Inflammatory macrophage treated with lipopolysaccharide for 4 hours (primary cell): Measurements from ENCODE around the gene APOBEC3F.
"Not testable (repeated sequence)": the region's sequence is repeated elsewhere in the genome, so short reads cannot be mapped to it uniquely, and the experiment has no call there.

Experiments
- DNase-seq: peaks from one replicate; pipeline ENCODE4 v3.0.0-alpha.2; 2020

Gene APOBEC3F

DNA sequence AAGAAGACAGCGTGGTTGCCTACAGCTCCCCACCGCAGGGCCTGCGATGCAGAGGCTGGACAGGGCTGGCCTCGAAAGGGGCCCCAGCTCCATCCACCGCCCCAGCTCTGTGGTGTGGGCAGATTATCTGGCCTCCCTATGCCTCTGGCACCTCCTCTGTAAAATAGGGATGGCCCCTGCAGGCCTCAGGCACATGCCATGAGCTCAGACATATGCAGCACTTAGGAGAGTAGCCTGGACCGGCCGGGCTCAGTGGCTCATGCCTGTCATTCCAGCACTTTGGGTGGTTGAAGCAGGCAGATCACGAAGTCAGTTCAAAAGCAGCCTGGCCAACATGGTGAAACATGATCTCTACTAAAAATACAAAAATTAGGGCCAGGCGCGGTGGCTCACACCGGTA, 12.4 kb upstream of the APOBEC3F start:
- DNase-seq: no peak

- no peak for DNase-seq
Observed at GRCh38 chr22:39029227-39029626, 11.4 kb upstream of the APOBEC3F start.

DNA sequence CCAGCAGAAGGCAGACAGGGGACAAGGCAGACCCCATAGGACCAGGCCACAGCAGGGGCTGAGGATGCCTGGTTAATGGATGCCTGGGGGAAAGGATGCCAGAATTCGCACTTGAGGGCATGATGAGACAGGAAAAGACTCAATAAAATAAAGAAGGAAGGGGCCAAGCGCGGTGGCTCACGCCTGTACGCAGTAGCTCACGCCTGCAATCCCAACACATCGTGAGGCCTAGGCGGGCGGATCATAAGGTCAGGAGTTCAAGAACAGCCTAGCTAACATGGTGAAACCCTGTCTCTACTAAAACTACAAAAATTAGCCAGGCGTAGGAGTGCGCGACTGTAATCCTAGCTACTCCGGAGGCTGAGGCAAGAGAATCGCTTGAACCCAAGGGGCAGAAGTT, 10.0 kb upstream of the APOBEC3F start:
- no peak for DNase-seq

DNA sequence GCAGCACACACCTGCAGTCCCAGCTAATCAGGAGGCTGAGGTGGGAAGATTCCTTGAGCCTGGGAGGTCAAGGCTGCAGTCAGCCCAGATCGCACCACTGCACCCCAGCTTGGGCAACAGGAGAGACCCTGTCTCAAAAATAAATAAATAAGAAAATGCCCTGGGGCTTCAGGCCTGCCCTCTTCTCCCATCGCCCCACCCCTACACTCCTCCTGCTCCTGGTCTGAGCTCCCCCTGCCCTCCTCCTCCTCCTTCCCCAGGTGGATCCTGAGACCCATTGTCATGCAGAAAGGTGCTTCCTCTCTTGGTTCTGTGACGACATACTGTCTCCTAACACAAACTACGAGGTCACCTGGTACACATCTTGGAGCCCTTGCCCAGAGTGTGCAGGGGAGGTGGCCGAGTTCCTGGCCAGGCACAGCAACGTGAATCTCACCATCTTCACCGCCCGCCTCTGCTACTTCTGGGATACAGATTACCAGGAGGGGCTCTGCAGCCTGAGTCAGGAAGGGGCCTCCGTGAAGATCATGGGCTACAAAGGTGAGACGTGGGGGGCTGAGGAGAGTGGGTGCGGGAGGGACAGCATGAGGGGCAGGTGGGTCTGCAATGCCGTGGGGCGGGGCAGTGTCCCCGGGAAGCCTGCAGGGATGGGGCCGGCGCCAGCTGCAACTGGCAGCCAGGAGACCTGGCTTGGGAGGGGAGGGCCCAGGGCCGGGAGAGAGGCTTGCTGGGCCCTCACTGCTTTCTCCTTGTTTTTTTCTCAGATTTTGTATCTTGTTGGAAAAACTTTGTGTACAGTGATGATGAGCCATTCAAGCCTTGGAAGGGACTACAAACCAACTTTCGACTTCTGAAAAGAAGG, 9.0 kb upstream of the APOBEC3F start:
- DNase-seq: not testable (repeated sequence)

DNA sequence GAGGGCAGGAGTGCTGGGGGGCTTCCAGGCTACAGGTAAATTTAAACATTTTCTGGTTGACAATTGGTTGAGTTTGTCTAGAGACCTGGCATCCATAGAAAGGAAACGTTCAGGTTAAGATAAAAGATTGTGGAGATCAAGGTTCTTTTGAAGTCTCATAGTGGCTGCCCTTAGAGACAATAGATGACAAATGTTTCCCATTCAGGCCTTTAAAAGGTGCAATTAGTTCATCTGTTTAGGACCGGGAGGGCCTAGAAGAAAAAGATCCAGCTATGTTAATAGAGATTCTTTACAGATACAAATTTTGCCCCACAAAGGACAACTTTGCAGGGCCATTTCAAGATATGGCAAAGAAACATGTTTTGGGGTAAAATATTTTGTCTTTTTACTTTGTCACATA, 3.6 kb upstream of the APOBEC3F start:
- DNase-seq: not testable (repeated sequence)

GRCh38 chr22:39039306-39040126, 1.1 kb upstream of the APOBEC3F start:
- DNase-seq: no peak

- not testable (repeated sequence) for DNase-seq
Observed at GRCh38 chr22:39040155-39040537, 518 bp upstream of the APOBEC3F start.

DNA sequence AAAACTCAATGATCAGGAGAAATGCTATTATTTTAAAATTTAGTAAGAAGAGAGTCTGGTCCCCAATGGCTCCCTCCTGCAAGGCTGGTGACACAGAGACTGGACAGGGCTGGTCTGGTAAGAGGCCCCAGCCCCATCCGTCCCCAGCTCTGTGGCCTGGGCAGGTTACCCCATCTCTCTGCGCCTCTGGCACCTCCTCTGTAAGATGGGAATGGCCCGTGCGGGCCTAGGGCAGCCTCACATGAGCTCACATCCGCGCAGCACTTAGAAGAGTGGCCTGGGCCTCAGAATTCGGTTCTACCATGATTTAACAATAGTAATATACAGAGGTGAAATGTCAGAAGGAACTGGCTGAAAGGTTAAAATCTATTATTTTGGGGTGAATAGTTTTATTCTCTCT, 1.2 kb downstream of the APOBEC3F start:
- no peak for DNase-seq

- not testable (repeated sequence) for DNase-seq
Observed at GRCh38 chr22:39043063-39043462, 2.4 kb downstream of the APOBEC3F start.

DNA sequence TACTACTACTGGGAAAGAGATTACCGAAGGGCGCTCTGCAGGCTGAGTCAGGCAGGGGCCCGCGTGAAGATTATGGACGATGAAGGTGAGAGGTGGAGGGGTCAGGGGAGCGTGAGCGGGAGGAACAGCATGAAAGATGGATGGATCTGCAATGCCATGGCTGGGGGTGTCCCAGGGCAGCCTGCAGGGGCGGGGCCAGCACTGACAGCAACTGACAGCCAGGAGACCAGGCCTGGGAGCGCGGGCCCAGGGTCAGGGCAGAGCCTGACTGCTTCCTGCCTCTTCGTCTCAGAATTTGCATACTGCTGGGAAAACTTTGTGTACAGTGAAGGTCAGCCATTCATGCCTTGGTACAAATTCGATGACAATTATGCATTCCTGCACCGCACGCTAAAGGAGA, 4.5 kb downstream of the APOBEC3F start:
- not testable (repeated sequence) for DNase-seq

GRCh38 chr22:39049486-39049885, 8.8 kb downstream of the APOBEC3F start:
- not testable (repeated sequence) for DNase-seq

- not testable (repeated sequence) for DNase-seq
Observed at GRCh38 chr22:39051844-39052495, 11.3 kb downstream of the APOBEC3F start.

GRCh38 chr22:39055658-39056057, 15.0 kb downstream of the APOBEC3F start:
- DNase-seq: no peak

- DNase-seq: not testable (repeated sequence)
Observed at GRCh38 chr22:39061290-39061689, 20.6 kb downstream of the APOBEC3F start.

- not testable (repeated sequence) for DNase-seq
Observed at GRCh38 chr22:39061951-39062350, 21.3 kb downstream of the APOBEC3F start.

- not testable (repeated sequence) for DNase-seq
Observed at GRCh38 chr22:39063904-39064303, 23.2 kb downstream of the APOBEC3F start.

DNA sequence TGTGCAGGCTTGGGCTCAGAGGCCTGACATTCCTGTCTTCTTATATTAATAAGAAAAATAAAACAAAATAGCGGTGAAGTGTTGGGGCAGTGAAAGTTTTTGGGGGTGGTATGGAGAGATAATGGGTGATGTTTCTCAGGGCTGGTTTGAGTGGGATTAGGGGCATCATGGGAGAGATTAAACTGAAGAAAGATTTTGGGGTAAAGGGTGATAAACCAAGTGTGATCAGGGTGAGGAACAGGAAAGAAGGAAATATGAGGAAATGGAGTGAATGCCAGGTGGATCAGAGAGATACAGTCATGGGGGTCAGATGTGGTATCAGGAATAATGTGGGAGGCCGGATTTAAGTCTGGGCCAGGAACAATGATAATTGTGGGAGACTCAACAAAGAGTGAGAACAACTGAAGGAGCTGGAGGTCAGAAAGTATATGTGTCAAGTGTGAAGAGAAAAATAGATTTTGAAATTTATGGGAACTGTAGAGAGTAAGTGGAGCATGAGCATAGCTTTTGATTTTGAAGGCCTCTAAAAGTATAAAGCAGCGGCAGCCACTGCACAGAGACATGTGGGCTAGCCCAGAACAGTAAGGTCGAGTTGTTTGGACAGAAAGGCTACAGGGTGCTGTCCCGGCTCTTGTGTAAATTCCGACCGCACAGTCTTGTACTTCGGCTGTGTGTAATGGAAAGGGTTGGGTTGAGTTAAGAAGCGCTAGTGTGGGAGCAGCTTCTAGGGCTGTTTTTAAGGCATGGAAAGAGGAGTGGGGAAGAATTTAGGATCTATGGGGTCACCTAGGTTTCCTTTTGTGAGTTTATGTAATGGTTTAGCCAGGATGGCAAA, 26.0 kb downstream of the APOBEC3F start:
- not testable (repeated sequence) for DNase-seq

GRCh38 chr22:39068033-39068785, 27.5 kb downstream of the APOBEC3F start:
- DNase-seq: no peak

- no peak for DNase-seq
Observed at GRCh38 chr22:39070186-39070585, 29.5 kb downstream of the APOBEC3F start.

DNA sequence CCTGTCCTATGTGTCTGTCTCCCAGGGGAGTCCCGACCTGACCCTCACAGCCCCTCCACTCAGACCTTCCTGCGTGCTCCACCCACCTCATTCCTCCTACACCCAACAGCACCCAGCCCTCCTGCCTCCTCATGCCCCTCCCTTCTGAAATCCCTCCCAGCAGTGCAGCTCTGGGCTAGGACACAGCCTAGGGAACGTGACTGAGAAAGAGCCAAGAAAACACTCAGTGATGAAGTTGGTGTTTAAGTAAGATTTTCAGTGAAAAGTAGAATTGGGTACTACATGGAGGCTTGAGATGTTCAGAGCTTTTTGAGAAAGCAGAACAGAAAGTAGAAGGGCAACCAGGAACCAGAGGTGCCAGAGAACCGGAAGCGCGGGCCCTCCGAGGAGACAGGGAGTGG, 31.9 kb downstream of the APOBEC3F start:
- DNase-seq: peak; percentile 32

- no peak for DNase-seq
Observed at GRCh38 chr22:39073981-39074380, 33.3 kb downstream of the APOBEC3F start.
